HEK293 (cell line): Measurements from ENCODE around the gene MGAT5B.

Experiments
- CTCF ChIA-PET: fragments of 350-600 bp; formaldehyde crosslinking; extraction: SDS; loops from one replicate; lab custom pipeline; 2021; ENCODE audit warnings: antibody characterized with exemption; lab: Yijun Ruan, JAX
- POLR2A ChIA-PET: fragments of 300-600 bp; formaldehyde crosslinking; extraction: SDS; loops from one replicate; lab custom pipeline; 2020; ENCODE audit warnings: antibody characterized with exemption, inconsistent platforms; lab: Yijun Ruan, JAX
- H3K27ac ChIP-seq: fragments of 200-500 bp; sonication (Bioruptor generic); 2 replicates; pipeline ENCODE4 v1.5.1; 2014; ENCODE audit warnings: low read depth, low read length, control low read depth, inconsistent platforms; ENCODE audit errors: extremely low read depth
- H3K36me3 ChIP-seq, 2 experiments: fragments of 200-500 bp in 1 of 2; sonication (Bioruptor generic) in 1 of 2; 1 replicate in 1 of 2; 2 replicates in 1 of 2; pipeline ENCODE4 v1.5.1; 2014 to 2017; ENCODE audit warnings: inconsistent platforms in 2 of 2, low read length in 2 of 2; ENCODE audit not compliant: control insufficient read depth in 2 of 2, insufficient read depth in 1 of 2
- H3K4me1 ChIP-seq: fragments of 200-500 bp; sonication (Bioruptor generic); 2 replicates; pipeline ENCODE4 v1.5.1; 2014; ENCODE audit warnings: mild to moderate bottlenecking, low read length, inconsistent platforms; ENCODE audit not compliant: control insufficient read depth, insufficient read depth
- H3K4me3 ChIP-seq: 2 replicates; pipeline ENCODE4 v1.5.1; 2011; ENCODE audit warnings: low read depth, mild to moderate bottlenecking, control low read depth, low read length, moderate library complexity
- H3K9me3 ChIP-seq: fragments of 200-500 bp; sonication (Bioruptor generic); 2 replicates; pipeline ENCODE4 v1.5.1; 2014; ENCODE audit warnings: low read depth, low read length, inconsistent platforms; ENCODE audit not compliant: control insufficient read depth, insufficient read depth
- EGR2 ChIP-seq: fragments of 450-650 bp; formaldehyde crosslinking; IDR thresholded peaks from 2 replicates; pipeline ENCODE4 v1.5.1; 2016; ENCODE audit warnings: low read depth, missing biosample characterization, missing genetic modification characterization
- ELK4 ChIP-seq: IDR thresholded peaks from 2 replicates; pipeline ENCODE4 v1.6.1; 2011; ENCODE audit warnings: mild to moderate bottlenecking, low read depth, low read length, borderline replicate concordance
- KLF16 ChIP-seq: fragments of 450-650 bp; formaldehyde crosslinking; IDR thresholded peaks from 2 replicates; pipeline ENCODE4 v1.5.1; 2017; ENCODE audit warnings: missing biosample characterization, missing genetic modification characterization
- PBX3 ChIP-seq: sonication (generic); formaldehyde crosslinking; IDR thresholded peaks from 2 replicates; pipeline ENCODE4 v1.8.1; 2022; ENCODE audit warnings: mild to moderate bottlenecking, moderate library complexity, missing genetic modification reagents
- PRDM6 ChIP-seq: fragments of 450-650 bp; formaldehyde crosslinking; IDR thresholded peaks from 2 replicates; pipeline ENCODE4 v1.5.1; 2017; ENCODE audit warnings: missing biosample characterization, missing genetic modification characterization
- SETDB1 ChIP-seq: IDR thresholded peaks from one replicate; pipeline ENCODE4 v1.6.1; 2017; ENCODE audit warnings: mild to moderate bottlenecking, low read length, moderate library complexity, mixed read lengths; ENCODE audit not compliant: insufficient read length
- ZBTB17 ChIP-seq: fragments of 450-650 bp; formaldehyde crosslinking; IDR thresholded peaks from 2 replicates; pipeline ENCODE4 v1.5.1; 2016; ENCODE audit warnings: missing biosample characterization, missing genetic modification characterization
- ZNF175 ChIP-seq: fragments of 450-650 bp; formaldehyde crosslinking; IDR thresholded peaks from 2 replicates; pipeline ENCODE4 v1.5.1; 2016; ENCODE audit warnings: missing biosample characterization, missing genetic modification characterization
- ZNF449 ChIP-seq: fragments of 450-650 bp; formaldehyde crosslinking; IDR thresholded peaks from 2 replicates; pipeline ENCODE4 v1.5.1; 2017; ENCODE audit warnings: missing biosample characterization, mild to moderate bottlenecking, missing genetic modification characterization, moderate library complexity
- ZNF513 ChIP-seq: fragments of 450-650 bp; IDR thresholded peaks from 2 replicates; pipeline ENCODE4 v1.5.1; 2018; ENCODE audit warnings: missing biosample characterization, missing genetic modification characterization
- ZNF664 ChIP-seq: fragments of 450-650 bp; formaldehyde crosslinking; IDR thresholded peaks from 2 replicates; pipeline ENCODE4 v1.5.1; 2016; ENCODE audit warnings: missing biosample characterization, missing genetic modification characterization
- ZNF747 ChIP-seq: fragments of 450-650 bp; formaldehyde crosslinking; IDR thresholded peaks from 2 replicates; pipeline ENCODE4 v1.5.1; 2016; ENCODE audit warnings: missing biosample characterization, missing genetic modification characterization
- ZSCAN16 ChIP-seq: fragments of 450-650 bp; formaldehyde crosslinking; IDR thresholded peaks from 2 replicates; pipeline ENCODE4 v1.5.1; 2016; ENCODE audit warnings: missing biosample characterization, missing genetic modification characterization

The MGAT5B gene

GRCh38 chr17:76879254-76879653, 11.1 kb downstream of the MGAT5B start (continued):
- TF ChIP-seq ZNF449 (tag by site-specific recombination) (no peak), ELK4 (no peak), ZSCAN16 (tag by site-specific recombination) (no peak), ZNF513 (tag by site-specific recombination) (no peak), ZNF664 (tag by site-specific recombination) (no peak), PRDM6 (no peak), KLF16 (tag by site-specific recombination) (no peak)

GRCh38 chr17:76879691-76880090, 11.5 kb downstream of the MGAT5B start:
- H3K36me3 ChIP-seq: peaks cover 0 to 14% of the 10 kb centered on the region in 2 experiments; a peak in 1 of 3 replicates
- TF ChIP-seq ZBTB17 (tag by site-specific recombination) (peak; percentile 18; the same call in 1 of the 2 replicates), ZNF747 (tag by site-specific recombination) (no peak)
- no peaks in the 10 kb centered on the region for H3K4me1 ChIP-seq
- no peaks in the 10 kb centered on the region for H3K9me3 ChIP-seq
- H3K4me3 ChIP-seq: no peak overlapping the region
- no peak overlapping the region for H3K27ac ChIP-seq
- POLR2A ChIA-PET: no interaction called here
- CTCF ChIA-PET: interaction anchor here (0.6 to 3.5 kb wide), 7 partner anchors 9 to 550 kb away, joined by 3 to 15 read pairs (median 4); partner anchors contain the start of gene MGAT5B

- Histone ChIP-seq H3K36me3 (peaks cover 0 to 8% of the 10 kb centered on the region in 2 experiments; a peak in 1 of 3 replicates), H3K4me3 (no peak overlapping the region), H3K27ac (no peak overlapping the region)
- ChIA-PET POLR2A (no interaction called here), CTCF (interaction anchor here (0.6 to 3.5 kb wide), 5 partner anchors 9 to 550 kb away, joined by 3 to 15 read pairs (median 4); partner anchors contain the start of gene MGAT5B)
- TF ChIP-seq SETDB1 (no peak), EGR2 (tag by site-specific recombination) (peak; percentile 46; the same call in 1 of the 2 replicates), PBX3 (no peak), ZNF175 (no peak)
- TF ChIP-seq, all 188 proteins: peak for 1
- no peaks in the 10 kb centered on the region for H3K9me3 ChIP-seq
- no peaks in the 10 kb centered on the region for H3K4me1 ChIP-seq
Measured at GRCh38 chr17:76880268-76880667, 12.1 kb downstream of the MGAT5B start.
